ENCODE results near the gene ADSL.

Gene ADSL

DNA sequence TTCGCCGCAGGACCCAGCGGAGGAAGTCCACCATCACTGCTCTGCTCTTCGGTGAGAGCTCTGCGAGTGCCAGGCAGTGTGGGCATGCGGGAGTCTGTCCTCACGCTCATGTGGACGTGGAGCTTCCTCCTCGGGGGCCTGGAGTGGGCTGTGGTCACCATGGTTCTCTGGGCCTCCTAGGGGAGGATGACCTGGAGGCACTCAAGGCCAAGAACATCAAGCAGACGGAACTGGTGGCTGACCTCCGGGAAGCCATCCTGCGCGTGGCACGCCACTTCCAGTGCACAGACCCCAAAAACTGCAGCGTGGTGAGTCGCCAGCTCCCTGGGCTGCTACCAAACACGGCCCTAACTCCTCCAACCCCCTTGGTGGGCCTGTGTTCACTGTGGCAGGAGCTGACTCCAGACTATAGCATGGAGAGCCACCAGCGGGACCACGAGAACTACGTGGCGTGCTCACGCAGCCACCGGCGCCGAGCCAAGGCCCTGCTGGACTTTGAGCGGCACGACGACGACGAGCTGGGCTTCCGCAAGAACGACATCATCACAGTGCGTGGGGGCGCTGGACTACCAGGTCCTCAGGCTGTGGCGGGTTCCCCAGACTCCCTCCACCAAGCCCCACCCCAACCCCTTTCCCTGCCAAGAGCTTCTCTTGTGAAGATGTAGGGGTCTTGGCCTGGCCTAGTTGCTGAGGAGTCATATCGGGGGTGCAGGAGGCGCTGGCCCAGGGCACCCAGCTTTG lies 60.9 kb downstream of the ADSL start:
- Histone ChIP-seq H3K4me2 (no peak overlapping the region), H4K20me1 (peaks cover 37% of the 10 kb centered on the region), H3K9me3 (no peaks in the 10 kb centered on the region), H3K9ac (no peak overlapping the region), H3K27me3 (no peaks in the 10 kb centered on the region), H3K4me1 (peaks cover 35% of the 10 kb centered on the region), H3K4me3 (no peak overlapping the region), H3K27ac (0 out of 2 replicates have a peak overlapping the region, but pooled peaks have one; percentile 44), H3K36me3 (peaks cover 99% of the 10 kb centered on the region)
- no peak for TF ChIP-seq Cebpa-rat (IDR thresholded peaks at IDR 0.05)

- TF ChIP-seq Cebpa-rat (IDR thresholded peaks at IDR 0.05) = no peak
- peaks cover 96% of the 10 kb centered on the region for H3K36me3 ChIP-seq
- H3K4me3 ChIP-seq = no peak overlapping the region
- no peaks in the 10 kb centered on the region for H3K27me3 ChIP-seq
- peak overlapping the region; percentile 44; the same call in 1 of the 2 replicates for H3K27ac ChIP-seq
- H4K20me1 ChIP-seq = peaks cover 37% of the 10 kb centered on the region
- H3K9ac ChIP-seq = no peak overlapping the region
- H3K9me3 ChIP-seq = no peaks in the 10 kb centered on the region
- peaks cover 40% of the 10 kb centered on the region for H3K4me1 ChIP-seq
- peak overlapping the region; percentile 51 for H3K4me2 ChIP-seq
These were observed 61.8 kb downstream of the ADSL start for GRCh38 chr22:40407831-40408717.

- Histone ChIP-seq H3K4me3 (no peak overlapping the region), H4K20me1 (peaks cover 32% of the 10 kb centered on the region), H3K27me3 (no peaks in the 10 kb centered on the region), H3K4me1 (peaks cover 49% of the 10 kb centered on the region), H3K9me3 (no peaks in the 10 kb centered on the region), H3K9ac (no peak overlapping the region), H3K4me2 (peak overlapping the region; percentile 51), H3K27ac (peak overlapping the region; percentile 44), H3K36me3 (peaks cover 87% of the 10 kb centered on the region)
- TF ChIP-seq Cebpa-rat (IDR thresholded peaks at IDR 0.05) = no peak
These were observed 62.7 kb downstream of the ADSL start for GRCh38 chr22:40408718-40409612.

- Histone ChIP-seq H3K9me3 (no peaks in the 10 kb centered on the region), H3K36me3 (peaks cover 80% of the 10 kb centered on the region), H4K20me1 (peaks cover 28% of the 10 kb centered on the region), H3K9ac (0 out of 2 replicates have a peak overlapping the region, but pooled peaks have one; percentile 10), H3K27ac (peak overlapping the region; percentile 44), H3K4me2 (peak overlapping the region; percentile 51; the same call in 1 of the 2 replicates), H3K27me3 (no peaks in the 10 kb centered on the region), H3K4me3 (no peak overlapping the region), H3K4me1 (peaks cover 56% of the 10 kb centered on the region)
- no peak for TF ChIP-seq Cebpa-rat (IDR thresholded peaks at IDR 0.05)
These were observed 63.4 kb downstream of the ADSL start for GRCh38 chr22:40409613-40410113.

- no peaks in the 10 kb centered on the region for H3K9me3 ChIP-seq
- no peak overlapping the region for H3K4me2 ChIP-seq
- H3K9ac ChIP-seq = 0 out of 2 replicates have a peak overlapping the region, but pooled peaks have one; percentile 10
- H3K27ac ChIP-seq = no peak overlapping the region
- no peaks in the 10 kb centered on the region for H3K27me3 ChIP-seq
- peaks cover 28% of the 10 kb centered on the region for H4K20me1 ChIP-seq
- peaks cover 62% of the 10 kb centered on the region for H3K4me1 ChIP-seq
- H3K4me3 ChIP-seq = no peak overlapping the region
- no peak for TF ChIP-seq Cebpa-rat (IDR thresholded peaks at IDR 0.05)
- peaks cover 74% of the 10 kb centered on the region for H3K36me3 ChIP-seq
These were observed 64.0 kb downstream of the ADSL start for GRCh38 chr22:40410272-40410671.

GRCh38 chr22:40410731-40411505 lies 64.6 kb downstream of the ADSL start:
- H3K4me1 ChIP-seq = peaks cover 68% of the 10 kb centered on the region
- H3K36me3 ChIP-seq = peaks cover 67% of the 10 kb centered on the region
- peaks cover 28% of the 10 kb centered on the region for H4K20me1 ChIP-seq
- H3K4me2 ChIP-seq = no peak overlapping the region
- no peak overlapping the region for H3K4me3 ChIP-seq
- H3K9ac ChIP-seq = no peak overlapping the region
- H3K27me3 ChIP-seq = no peaks in the 10 kb centered on the region
- no peak for TF ChIP-seq Cebpa-rat (IDR thresholded peaks at IDR 0.05)
- H3K27ac ChIP-seq = 0 out of 2 replicates have a peak overlapping the region, but pooled peaks have one; percentile 35
- no peaks in the 10 kb centered on the region for H3K9me3 ChIP-seq

- TF ChIP-seq Cebpa-rat (IDR thresholded peaks at IDR 0.05) = no peak
- no peak overlapping the region for H3K4me3 ChIP-seq
- H3K27me3 ChIP-seq = no peaks in the 10 kb centered on the region
- peaks cover 28% of the 10 kb centered on the region for H4K20me1 ChIP-seq
- peaks cover 66% of the 10 kb centered on the region for H3K36me3 ChIP-seq
- 0 out of 2 replicates have a peak overlapping the region, but pooled peaks have one; percentile 15 for H3K27ac ChIP-seq
- peaks cover 74% of the 10 kb centered on the region for H3K4me1 ChIP-seq
- no peak overlapping the region for H3K4me2 ChIP-seq
- no peak overlapping the region for H3K9ac ChIP-seq
- no peaks in the 10 kb centered on the region for H3K9me3 ChIP-seq
These were observed 65.2 kb downstream of the ADSL start for GRCh38 chr22:40411506-40411861.

DNA sequence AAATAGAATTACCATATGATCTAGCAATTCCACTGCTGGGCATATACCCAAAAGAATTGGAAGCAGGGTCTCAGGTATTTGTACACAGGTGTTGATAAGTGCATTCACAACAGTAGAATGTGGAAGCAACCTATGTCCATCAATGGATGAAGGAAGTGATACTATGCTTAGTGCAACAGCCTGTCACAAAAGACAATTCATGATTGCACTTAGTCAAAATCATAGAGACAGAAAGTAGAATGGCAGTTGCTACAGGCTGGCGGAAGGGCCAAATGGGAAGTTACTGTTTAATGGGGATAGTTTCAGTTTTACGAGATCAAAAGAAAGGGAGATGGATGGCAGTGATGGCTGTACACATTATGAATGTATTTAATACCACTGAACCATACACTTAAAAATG lies 66.1 kb downstream of the ADSL start:
- H3K9me3 ChIP-seq = no peaks in the 10 kb centered on the region
- H3K27ac ChIP-seq = peak overlapping the region; percentile 25; the same call in 1 of the 2 replicates
- H3K4me2 ChIP-seq = peak overlapping the region; percentile 86
- peaks cover 24% of the 10 kb centered on the region for H4K20me1 ChIP-seq
- peaks cover 64% of the 10 kb centered on the region for H3K36me3 ChIP-seq
- no peak overlapping the region for H3K9ac ChIP-seq
- H3K4me1 ChIP-seq = peaks cover 84% of the 10 kb centered on the region
- H3K27me3 ChIP-seq = no peaks in the 10 kb centered on the region
- no peak for TF ChIP-seq Cebpa-rat (IDR thresholded peaks at IDR 0.05)
- H3K4me3 ChIP-seq = no peak overlapping the region
